Measurements from ENCODE around the gene TMEM178A. TPM values are rescaled to one million over a fixed set of nuclear protein-coding genes. Genes with fewer than 3 reads are reported as not detected.

TMEM178A gene
- total RNA-seq, 1 experiment from 2014 or later, result 7.5 TPM

- H3K23ac ChIP-seq (ENCODE audit: insufficient read length, low read depth, low read length), result no peak overlapping the region
- no peak overlapping the region for H3K14ac ChIP-seq (ENCODE audit: insufficient read depth, low read length)
- no peak overlapping the region for H3K27ac ChIP-seq (ENCODE audit: insufficient read length, low read depth, low read length)
- no peak overlapping the region for H3T11ph ChIP-seq (ENCODE audit: low read length)
- H3K79me2 ChIP-seq (ENCODE audit: insufficient read depth, low read length), result no peaks in the 10 kb centered on the region
- H4K5ac ChIP-seq (ENCODE audit: insufficient read length, low read depth, low read length), result no peak overlapping the region
- H2AFZ ChIP-seq (ENCODE audit: low read length), result no peak overlapping the region
- no peak overlapping the region for H3K4ac ChIP-seq (ENCODE audit: low read depth, low read length)
- no peak overlapping the region for H4K8ac ChIP-seq (replicated peaks; ENCODE audit: insufficient read length, low read depth, low read length)
- no peak overlapping the region for H3K27ac Mint-ChIP-seq
- no peak overlapping the region for H2BK120ac ChIP-seq (ENCODE audit: low read depth, low read length, poor library complexity, severe bottlenecking)
- no peaks in the 10 kb centered on the region for H4K20me1 ChIP-seq (ENCODE audit: control insufficient read depth, insufficient read depth, insufficient read length)
- no peak overlapping the region for H2BK12ac ChIP-seq (ENCODE audit: insufficient read length, low read depth, low read length)
- TF ChIP-seq CTCF (conservative IDR thresholded peaks at IDR 0.05), result no peak
- no peak overlapping the region for H2BK5ac ChIP-seq (ENCODE audit: insufficient read length, low read length)
- H3K56ac ChIP-seq (ENCODE audit: insufficient read length, low read depth, low read length), result no peak overlapping the region
- no peaks in the 10 kb centered on the region for H3K4me1 Mint-ChIP-seq
- H3K4me3 Mint-ChIP-seq, result no peak overlapping the region
- H3K27me3 Mint-ChIP-seq (ENCODE audit: low read depth), result no peaks in the 10 kb centered on the region
- H3K9me3 Mint-ChIP-seq, result no peaks in the 10 kb centered on the region
- H3K4me2 ChIP-seq (ENCODE audit: insufficient read depth, insufficient read length, low read length), result no peak overlapping the region
- DNase-seq, result no peak
- H4K91ac ChIP-seq (ENCODE audit: insufficient read length, low read depth, low read length), result no peak overlapping the region
- H3K18ac ChIP-seq (ENCODE audit: insufficient read length, low read depth, low read length), result no peak overlapping the region
- no peaks in the 10 kb centered on the region for H3K23me2 ChIP-seq (ENCODE audit: insufficient read length, low read depth, low read length, poor library complexity, severe bottlenecking)
- no peaks in the 10 kb centered on the region for H3K4me1 ChIP-seq (ENCODE audit: insufficient read depth, low read length)
- no peak overlapping the region for H2BK20ac ChIP-seq (ENCODE audit: low read depth, low read length, poor library complexity, severe bottlenecking)
- no peak overlapping the region for H3K9ac ChIP-seq (ENCODE audit: extremely low read depth, insufficient read length, low read length)
- no peak overlapping the region for H2AK5ac ChIP-seq (ENCODE audit: insufficient read length, low read length)
- no peak overlapping the region for H2BK15ac ChIP-seq (ENCODE audit: low read depth, low read length)
- no peaks in the 10 kb centered on the region for H3K79me1 ChIP-seq (ENCODE audit: insufficient read depth, low read depth, low read length, poor library complexity, severe bottlenecking)
- H3K36me3 Mint-ChIP-seq (ENCODE audit: insufficient read depth in 1 of 3, low read depth in 3 of 3), result no peaks in the 10 kb centered on the region; a peak in 2 of 7 replicates
- H3K9me3 ChIP-seq (ENCODE audit: control insufficient read depth, low read depth, low read length), result no peaks in the 10 kb centered on the region
- no peaks in the 10 kb centered on the region for H3K27me3 ChIP-seq (ENCODE audit: insufficient read depth, low read length)
Observed at GRCh38 chr2:39715095-39715494, 49.4 kb downstream of the TMEM178A start.

Measured in H9 (cell line).